ENCODE data around the gene CPLANE1.
"Not testable (repeated sequence)": the region's sequence is repeated elsewhere in the genome, so short reads cannot be mapped to it uniquely, and the experiment has no call there.

Gene CPLANE1

DNA sequence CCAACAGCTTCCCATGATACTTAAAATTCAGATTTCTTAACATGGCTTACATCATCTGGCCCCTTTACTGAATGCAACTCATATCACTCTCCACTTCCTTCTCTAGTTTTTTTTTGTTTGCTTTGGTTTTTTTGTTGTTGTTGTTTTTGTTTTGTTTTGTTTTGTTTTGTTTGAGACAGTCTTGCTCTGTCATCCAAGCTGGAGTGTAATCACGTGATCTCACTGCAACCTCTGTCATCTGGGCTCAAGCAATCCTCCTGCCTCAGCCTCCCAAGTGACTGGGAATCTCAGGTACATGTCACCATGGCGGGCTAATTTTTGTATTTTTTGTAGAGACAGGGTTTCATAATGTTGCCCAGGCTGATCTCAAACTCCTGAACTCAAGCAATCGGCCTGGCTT lies 41.4 kb downstream of the CPLANE1 start:
- no peak for DNase-seq

DNA sequence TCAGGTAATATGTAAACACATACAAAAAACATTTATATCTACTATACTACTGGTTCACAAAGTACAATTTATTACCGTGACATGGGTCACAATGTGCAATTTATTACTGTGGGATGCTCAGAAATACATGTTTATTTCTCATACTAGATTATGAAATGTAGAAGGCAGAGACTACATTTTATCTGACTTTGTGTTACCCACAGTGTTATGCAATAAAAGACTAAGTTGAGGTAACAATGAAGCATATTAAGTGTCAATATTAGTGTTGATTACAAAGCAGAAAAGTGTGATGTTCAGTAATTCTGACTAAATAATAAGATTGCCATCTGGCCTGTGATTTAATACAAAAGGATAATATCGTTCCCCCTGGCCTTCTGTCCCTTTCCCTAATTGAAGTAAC lies 42.4 kb downstream of the CPLANE1 start:
- no peak for DNase-seq

DNA sequence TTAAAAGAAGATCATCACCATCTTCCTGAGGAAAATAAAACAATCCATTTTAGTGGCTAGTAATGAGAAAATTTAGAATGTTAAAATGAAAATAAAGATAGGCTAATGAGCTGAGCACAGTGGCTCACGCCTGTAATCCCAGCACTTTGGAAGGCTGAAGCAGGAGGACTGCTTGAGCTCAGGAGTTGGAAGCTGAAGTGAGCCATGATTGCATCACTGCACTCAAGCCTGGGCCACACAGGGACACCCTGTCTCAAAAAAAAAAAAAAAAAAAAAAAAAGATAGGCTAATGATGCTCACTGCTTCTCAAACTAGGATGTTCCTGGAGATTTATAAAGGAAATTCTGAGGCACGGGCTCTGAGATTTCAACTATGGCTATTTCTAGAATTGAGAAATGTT lies 50.3 kb downstream of the CPLANE1 start:
- no peak for DNase-seq

DNA sequence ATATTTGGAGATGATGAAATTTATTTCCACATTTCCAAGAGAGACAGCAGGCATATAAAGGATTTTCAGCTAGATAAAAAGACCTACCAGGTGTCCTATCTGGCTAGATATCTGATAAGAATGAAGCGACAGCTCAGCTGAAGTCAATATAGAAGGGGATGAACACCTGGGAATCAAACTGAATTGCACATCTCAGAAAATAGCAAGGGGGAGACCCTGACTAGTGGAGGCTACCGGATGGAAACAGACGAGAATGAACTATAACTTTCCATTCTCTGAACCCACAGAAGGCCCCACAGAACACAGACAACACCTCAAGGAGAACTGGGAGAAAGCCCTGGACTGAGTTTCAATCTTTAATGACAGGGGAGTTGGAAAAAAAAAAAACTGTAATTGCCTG lies 51.1 kb downstream of the CPLANE1 start:
- no peak for DNase-seq

DNA sequence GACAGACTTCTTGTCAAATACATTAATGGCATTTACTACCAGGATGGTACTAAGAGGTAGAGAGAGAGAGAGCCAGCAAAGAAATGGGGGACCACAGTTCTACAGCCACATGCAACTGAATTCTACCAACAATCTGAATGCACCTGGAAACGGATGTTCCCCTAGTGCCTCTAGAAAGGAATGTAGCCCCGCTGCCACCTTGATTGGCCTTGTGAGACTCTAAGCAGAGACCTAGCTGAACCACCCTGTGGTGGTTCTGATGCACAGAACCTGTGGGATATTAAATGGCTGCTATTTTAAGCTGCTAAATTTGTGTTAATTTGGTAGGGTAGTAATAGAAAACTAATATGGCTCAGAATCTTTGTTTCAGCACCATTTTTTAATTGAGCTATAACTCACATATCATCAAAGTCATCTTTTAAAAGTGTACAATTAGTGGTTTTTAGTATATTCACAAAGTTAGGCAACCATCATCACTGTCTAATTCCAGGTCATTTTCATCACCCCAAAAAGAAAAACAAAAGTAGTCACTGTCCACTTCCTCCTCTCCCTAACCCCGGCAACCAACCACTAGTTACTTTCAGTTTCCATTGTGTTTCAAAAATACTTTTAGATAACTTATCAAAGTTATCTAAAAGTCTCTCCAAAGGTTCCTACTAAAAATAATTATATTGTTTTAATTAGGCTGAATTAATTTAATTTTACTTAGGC lies 51.7 kb downstream of the CPLANE1 start:
- peak in 1 of 2 donors; percentile 37 for DNase-seq

DNA sequence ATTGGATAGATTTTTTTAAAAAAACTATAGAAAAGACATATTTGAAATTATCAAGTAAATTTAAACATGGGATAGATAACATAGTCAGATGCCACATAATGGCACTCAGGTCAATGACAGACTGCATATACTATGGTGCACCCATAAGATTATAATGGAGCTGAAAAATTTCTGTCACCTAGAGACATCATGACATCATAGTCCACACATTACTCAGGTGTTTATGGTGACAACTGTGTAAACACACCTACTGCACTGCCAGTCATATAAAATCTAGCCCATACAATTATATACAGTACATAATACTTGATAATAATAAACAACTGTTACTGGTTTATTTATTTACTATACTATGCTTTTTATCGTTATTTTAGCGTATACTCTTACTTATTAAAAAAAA lies 58.6 kb downstream of the CPLANE1 start:
- no peak for DNase-seq

DNA sequence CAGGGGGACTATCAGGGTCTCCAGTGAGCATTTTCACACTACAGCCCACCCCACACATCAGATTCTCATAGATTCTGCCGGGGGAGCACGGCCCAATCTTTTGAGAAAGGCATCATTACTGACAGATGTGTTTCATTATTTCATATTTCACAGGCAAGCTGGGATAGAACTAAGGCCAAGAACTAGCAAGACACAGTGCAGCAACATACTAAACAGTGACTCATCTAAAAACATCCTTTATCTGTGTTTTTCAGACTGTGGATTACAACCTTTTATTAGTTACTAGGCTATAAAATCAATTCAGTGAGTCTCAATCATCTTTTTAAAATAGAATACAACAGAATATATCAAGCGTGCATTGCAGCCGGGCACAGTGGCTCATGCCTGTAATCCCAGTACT lies 59.8 kb downstream of the CPLANE1 start:
- no peak for DNase-seq

DNA sequence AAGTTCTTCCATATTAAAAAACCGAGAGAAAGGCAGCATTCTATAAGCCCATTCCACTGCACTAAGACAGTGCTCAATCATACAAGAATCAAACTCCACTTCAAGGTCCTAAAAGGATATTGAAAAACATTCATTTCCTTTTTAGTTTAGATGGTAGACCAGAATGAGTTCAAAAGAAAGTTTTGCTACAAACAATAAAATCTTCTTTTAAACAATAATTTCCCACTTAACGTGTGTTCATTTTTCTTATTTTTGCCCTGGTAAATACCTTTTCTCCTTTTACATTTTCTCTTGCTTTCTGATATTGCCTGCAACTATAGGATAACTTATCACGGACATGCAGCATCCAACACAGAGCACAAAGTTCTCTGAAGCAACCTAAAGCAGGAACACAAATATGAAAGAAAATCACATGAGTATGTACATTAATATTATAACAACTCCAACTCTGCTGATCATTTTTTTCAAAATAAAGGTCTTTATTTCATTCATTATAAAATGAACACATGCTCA lies 61.7 kb downstream of the CPLANE1 start:
- no peak for DNase-seq

DNA sequence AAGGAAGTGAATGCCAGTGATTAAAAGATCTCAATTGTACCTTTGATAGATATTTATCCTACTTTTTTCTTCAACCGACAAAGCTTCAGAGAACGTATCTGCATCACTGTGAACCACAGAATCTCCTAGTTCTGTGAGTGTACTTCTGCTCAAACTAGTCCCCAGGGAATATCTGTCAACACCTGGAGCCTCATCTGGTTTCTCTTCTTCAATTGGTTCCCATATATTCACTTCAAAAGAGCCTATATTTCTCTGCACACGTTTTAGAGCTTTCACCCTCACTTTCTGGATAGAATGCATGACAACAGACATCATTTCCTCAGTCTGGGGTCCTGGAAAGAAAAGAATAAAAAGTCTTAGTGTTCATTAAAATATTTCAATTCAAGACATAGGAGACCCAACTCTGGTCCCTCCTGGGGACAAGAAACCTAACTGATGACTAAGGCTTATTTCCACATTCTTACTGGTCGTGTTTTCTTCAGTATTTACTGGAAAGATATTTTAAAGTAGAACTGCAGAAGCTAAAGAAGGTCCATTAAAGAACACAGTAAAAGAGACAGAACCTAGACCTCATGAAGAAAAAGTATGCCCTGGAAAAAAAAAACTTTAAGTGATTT lies 64.3 kb downstream of the CPLANE1 start:
- no peak for DNase-seq

DNA sequence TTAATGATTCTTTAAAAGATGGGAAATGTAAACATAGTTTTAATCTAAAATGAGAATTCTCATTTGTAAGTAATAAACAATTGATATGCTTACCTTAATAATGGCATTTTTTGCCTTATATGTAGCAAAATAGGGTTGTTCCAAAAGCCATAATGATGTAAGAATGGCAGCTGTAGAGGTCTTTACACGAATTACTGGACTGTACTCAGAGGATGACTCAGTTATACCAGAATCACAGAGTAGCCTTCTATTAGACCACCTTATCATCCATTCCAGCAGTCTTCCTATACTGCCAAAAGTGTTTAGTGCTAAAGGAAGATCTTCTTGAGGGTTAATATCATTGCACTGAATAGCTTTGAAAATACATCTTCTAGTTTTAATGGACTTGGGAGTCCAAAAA lies 66.5 kb downstream of the CPLANE1 start:
- DNase-seq, result no peak

DNA sequence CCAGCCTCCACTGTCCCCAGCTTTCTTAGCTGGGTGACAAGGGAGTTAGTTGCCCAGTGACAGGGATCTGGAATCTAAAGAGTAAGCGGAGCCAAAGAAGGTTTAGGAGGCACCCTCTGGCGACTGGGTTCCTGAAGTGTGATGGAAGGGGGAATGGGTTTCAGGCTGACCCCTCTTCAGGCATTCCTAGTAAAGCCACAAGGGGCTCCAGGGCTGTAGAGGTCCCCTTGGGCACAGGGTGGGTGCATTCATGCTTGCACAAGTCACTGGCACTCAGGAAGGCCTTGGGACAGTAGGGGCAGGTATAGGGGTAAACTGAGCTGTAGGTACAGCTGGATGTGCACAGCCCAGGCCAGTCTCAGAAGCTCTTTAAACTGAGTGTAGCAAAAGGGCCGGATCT lies 74.2 kb downstream of the CPLANE1 start:
- DNase-seq, result no peak

DNA sequence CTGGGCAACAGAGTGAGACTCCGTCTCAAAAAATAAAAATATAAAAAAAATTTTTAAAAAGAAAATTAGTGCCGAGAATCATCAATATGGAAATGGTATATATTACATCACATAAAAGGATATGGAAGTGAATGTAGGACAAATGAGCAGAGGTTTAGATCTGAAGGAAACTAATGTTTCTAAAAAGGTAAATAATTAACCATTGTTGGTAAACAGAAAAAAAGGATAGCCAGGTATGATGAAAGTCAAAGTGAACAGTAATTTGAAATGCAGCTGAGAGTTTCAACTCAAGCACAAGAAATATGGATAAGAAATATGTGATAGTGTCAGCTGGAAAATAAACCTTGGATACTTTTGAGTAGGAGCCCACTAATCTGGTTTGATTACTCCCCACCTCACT lies 76.2 kb downstream of the CPLANE1 start:
- DNase-seq, result no peak

DNA sequence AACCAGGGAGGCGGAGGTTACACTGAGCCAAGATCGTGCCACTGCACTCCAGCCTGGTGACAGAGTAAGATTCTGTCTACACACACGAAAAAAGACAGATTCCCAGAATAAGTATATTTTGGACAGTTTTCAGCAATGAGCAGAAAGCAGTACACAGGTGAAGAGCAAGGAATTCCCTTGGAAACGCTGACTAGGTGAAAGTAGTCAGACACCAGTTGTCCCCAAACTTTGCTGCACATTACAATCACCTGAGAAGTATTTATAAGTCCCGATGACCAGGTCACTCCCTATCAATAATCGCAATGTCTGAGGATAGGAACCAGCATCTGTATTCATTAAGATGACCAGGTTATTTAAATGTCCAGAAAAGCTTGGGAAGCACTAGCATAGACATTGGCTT lies 78.3 kb downstream of the CPLANE1 start:
- DNase-seq, result no peak

DNA sequence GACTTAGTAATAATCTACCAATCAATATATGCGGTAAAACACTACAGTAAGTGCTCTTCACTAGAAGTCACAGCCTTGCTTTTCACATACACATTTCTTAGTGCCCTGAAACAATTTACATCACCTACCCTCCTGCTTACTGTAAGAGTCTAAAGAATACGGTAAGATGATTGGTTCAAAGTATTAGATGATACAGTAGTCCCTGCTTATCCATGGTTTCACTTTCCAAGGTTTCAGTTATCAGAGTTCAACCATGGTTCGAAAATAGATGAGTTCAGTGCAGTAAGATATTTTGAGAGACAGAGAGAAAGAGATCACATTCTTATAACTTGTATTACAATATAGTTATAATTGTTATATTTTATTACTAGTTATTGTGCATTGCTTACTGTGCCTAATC lies 83.0 kb downstream of the CPLANE1 start:
- DNase-seq, result no peak

DNA sequence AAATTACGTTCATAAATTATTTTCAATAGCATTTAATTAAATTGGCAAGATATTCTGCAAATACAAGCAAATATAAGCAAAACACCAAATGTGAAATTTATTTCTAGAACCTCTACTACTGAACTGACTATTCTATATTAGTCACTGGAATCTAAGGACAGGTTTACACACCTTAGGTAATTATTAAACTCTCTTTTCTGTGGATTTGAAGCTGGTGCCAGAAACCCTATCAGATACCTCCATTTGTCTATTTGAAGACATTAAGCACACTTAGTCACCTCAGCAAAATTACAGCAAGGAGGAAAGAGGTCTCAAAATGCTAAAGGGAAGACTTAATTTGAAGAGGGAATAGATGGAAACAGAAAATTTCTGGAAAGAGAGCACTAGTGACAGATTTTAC lies 83.4 kb downstream of the CPLANE1 start:
- DNase-seq, result no peak

DNA sequence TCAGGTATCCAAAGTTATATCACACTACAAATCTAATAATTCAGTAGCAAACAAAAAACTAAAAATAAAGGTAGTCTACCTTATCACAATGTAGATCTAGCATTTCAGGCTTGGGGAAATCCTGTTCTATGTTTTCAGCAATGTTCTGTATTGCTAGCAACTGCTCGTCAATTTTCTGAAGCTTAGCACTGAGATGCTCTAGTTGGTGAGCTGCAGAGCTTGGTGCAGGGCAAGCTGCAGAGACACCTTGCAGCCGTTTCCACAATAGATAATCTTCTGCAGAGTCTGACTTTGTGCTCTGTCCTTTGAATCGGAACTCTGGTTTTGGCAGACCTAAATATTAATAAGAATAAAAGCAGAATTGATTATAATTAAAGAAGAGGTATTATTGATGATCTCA lies 95.5 kb downstream of the CPLANE1 start:
- no peak for DNase-seq

DNA sequence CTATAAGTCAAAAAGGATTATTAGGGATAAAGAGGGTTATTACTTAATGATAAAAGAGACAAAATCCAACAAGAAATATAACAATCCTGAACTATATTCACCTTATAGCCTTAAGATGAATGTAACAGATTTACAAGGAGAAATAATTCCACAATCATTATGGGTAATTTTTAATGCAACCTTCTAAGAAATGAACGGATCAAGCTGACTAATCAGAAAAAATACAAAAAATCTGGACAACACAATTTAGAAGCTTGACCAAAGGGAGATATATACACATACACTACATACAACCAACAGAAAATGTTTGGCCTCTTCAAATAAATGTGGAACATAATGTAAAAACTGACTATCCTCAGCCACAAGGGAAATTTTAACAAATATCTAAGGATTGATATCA lies 102.3 kb downstream of the CPLANE1 start:
- DNase-seq, result no peak

DNA sequence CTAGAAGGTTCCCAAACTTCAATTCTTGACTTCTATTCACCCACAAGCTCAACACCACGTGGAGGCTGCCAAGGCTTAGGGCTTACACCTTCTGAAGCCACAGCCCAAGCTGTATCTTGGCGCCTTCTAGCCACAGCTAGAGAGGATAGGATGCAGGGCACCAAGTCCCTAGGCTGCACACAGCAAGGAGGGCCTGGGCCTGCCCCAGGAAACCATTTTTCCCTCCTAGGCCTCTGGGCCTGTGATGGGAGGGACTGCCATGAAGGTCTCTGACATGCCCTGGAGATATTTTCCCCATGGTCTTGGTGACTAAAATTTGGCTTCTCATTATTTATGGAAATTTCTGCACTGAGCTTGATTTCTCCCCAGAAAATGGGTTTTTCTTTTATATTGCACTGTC lies 112.5 kb downstream of the CPLANE1 start:
- no peak for DNase-seq

DNA sequence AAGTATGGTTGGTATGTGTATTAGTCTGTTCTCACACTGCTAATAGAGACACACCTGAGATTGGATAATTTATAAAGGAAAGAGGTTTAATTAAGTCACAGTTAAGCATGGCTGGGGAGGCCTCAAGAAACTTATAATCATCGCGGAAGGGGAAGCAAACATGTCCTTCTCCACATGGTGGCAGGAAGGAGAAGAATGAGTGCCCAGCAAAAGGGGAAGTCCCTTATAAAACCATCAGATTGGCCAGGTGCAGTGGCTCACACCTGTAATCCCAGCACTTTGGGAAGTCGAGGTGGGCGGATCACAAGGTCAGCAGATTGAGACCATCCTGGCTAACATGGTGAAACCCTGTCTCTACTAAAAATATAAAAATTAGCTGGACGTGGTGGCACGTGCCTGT lies 113.9 kb downstream of the CPLANE1 start:
- DNase-seq, result not testable (repeated sequence)

DNA sequence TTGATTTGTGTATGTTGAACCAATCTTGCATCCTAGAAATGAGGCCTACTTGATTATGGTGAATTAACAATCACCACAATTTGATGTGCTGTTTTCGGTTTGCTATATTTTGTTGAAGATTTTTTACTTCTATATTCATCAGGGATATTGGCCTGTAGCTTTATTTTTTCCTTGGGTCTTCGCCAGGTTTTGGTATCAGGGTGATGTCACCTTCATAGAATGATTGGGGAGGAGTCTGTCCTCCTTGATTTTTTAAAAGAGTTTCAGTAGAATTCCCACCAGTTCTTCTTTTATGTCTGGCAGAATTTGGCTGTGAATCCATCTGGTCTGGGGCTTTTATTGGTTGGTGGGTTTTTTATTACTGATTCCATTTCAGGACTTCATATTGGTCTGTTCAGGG lies 115.2 kb downstream of the CPLANE1 start:
- no peak for DNase-seq

DNA sequence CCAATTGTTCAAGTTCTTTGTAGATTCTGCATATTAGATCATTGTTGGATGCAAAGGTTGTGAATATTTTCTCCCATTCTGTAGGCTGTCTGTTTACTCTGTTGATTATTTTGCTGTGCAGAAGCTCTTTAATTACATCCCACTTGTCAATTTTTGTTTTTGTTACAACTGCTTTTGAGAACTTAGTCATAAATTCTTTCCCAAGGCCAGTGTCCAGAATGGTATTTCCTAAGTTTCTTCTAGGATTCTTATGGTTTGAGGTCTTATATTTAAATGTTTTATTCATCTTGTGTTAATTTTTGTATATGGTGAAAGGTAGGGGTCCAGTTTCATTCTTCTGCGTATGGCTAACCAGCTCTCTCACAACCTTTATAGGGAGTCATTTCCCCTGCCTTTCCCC lies 116.5 kb downstream of the CPLANE1 start:
- DNase-seq, result no peak

DNA sequence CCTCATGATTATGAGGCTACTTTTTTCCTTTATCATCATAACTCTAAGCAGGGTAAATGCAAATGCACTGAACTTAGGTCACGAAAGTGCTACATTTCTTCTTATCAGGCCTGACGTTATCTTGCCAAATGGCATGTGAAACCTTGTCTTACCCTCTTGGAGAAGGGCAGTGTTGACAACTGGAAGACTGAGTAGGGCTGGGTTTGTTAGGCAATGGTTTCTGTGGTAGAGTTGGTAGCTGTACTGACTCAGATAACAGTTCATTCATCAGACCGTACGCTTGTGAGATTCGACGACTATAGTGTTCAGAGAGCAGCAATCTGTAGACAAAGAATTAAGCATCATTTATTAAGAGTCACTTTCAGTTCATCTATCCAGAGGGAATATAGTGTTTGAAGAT lies 127.7 kb downstream of the CPLANE1 start:
- DNase-seq, result no peak

DNA sequence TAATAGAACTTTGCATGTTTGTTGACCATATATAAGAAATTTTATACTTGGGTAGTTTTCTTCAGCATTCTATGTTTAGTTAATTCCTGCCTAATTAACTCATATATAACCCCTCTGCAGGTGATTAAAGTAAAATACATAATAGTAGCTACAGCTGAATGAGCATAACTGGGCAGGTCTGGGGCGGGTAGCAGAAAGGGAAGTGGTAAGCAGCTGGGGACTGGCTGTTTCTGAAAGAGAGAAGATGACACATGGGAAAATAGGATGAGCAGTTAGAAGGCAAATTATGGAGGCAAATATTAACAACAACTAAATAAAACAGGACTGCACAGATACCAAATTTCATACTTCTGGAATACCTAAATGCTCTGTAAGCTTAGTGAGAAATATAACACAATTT lies 128.1 kb downstream of the CPLANE1 start:
- DNase-seq, result no peak

DNA sequence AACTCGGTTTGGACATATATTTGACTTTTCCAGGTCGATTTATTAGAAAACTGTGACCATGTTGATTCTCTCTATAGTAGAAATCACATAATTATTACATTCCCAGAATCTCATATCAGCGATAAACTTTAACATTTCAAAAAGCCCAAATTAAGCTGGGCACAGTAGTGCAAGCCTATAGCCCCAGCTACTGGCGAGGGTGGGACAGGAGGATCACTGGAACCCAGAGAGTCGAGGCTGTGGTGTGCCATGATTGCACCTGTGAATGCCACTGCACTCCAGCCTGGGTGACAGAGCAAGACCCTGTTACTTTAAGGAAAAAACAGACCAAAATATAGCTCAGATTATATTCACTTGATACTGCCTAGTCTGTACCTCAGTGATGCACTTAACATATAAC lies 128.9 kb downstream of the CPLANE1 start:
- no peak for DNase-seq

DNA sequence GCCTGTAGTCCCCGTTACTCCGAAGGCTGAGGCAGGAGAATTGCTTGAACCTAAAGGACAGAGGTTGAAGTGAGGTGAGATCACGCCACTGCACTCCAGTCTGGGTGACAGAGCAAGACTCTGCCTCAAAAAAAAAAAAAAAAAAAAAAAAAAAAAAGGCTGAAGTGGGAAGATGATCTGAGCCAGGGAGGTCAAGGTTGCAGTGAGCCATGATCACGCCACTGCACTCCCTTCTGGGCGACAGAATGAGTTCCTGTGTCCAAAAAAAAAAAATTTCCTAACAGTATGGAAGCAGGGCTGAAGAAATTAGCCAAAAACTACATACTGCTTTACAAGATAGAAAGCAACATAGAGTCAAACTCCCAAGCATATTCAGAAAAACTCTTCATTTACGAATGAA lies 132.8 kb downstream of the CPLANE1 start:
- DNase-seq, result no peak

Measured in CD4-positive, alpha-beta T cell treated with Interleukin-1 beta for 1 hour (primary cell).